ENCODE data around the gene DNAJC17.

DNA sequence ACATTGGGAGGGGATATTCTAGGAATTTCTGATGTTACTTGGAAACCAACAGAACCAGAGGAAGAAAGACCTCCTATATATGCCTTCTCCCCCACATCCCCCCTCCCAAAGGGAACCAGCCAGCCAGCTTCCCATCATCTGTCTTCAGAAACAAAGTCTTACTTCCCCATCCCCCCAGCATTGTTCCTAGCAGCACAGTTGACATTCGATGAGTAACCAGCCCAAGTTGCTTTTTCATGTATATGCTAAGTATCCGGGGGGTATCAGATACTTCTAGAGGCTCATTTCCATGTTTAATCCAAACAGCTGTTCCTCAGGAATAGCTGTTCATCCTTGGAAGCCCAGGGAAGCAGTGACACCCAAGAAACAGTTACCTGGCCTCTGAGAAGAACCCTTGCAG, 68.2 kb downstream of the DNAJC17 start:
- no peak for TF ChIP-seq EZH2 (IDR thresholded peaks at IDR 0.05; ENCODE audit: borderline replicate concordance, low read length)
- TF ChIP-seq, protein P1, sequence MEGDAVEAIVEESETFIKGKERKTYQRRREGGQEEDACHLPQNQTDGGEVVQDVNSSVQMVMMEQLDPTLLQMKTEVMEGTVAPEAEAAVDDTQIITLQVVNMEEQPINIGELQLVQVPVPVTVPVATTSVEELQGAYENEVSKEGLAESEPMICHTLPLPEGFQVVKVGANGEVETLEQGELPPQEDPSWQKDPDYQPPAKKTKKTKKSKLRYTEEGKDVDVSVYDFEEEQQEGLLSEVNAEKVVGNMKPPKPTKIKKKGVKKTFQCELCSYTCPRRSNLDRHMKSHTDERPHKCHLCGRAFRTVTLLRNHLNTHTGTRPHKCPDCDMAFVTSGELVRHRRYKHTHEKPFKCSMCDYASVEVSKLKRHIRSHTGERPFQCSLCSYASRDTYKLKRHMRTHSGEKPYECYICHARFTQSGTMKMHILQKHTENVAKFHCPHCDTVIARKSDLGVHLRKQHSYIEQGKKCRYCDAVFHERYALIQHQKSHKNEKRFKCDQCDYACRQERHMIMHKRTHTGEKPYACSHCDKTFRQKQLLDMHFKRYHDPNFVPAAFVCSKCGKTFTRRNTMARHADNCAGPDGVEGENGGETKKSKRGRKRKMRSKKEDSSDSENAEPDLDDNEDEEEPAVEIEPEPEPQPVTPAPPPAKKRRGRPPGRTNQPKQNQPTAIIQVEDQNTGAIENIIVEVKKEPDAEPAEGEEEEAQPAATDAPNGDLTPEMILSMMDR (IDR thresholded peaks at IDR 0.05; ENCODE audit: low read length) = no peak

Measured in OCI-LY1 (cell line).